Middle frontal gyrus (tissue), 1 donor: ENCODE measurements around the gene MTUS2.

Experiments used
- DNase-seq: peaks from one replicate; pipeline ENCODE4 v3.0.0-alpha.2; 2015; ENCODE audit warnings: low spot score; ENCODE audit errors: extremely low spot score

MTUS2 gene

GRCh38 chr13:29021717-29022116, 201.6 kb downstream of the MTUS2 start:
- DNase-seq: no peak

DNA sequence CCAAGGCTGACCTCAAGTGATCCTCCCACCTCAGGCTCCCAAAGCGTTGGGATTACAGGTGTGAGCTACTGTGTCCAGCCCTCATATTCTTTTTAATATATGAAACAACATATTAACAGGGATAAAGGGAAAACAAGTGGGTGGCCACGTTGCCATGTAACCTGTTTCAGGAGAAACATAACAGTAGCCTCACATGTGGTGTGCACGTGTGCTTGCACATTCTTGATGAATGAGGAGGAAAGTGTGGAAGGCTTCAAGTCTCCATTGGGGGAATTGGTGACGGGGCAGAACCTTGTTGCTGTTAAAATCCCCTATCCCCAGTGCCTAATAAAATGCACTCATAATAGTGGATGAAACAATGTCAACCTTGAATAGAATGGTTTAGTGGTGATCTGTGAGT, 202.3 kb downstream of the MTUS2 start:
- DNase-seq: no peak

- DNase-seq: no peak
Observed at GRCh38 chr13:29022968-29023367, 202.8 kb downstream of the MTUS2 start.

- DNase-seq: no peak
Observed at GRCh38 chr13:29024783-29025182, 204.6 kb downstream of the MTUS2 start.

DNA sequence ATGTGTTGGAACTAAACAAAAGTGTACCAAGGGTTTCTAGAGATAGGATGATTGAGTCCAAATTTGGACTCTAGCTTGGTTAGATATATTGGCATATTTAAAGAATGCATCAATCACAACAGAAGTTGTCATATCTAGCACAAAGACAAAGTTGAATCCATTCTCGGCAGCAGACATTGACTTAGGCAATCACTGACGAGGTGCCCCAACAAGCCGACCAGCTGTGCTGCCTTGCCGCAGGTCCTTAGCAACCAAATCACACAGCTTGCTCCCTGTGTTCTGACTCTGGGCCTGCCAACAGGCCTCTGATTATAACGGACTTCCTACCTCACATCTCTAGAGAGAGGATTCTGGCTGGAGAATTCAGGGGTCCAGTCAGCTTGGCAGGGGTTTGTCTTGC, 208.7 kb downstream of the MTUS2 start:
- DNase-seq: no peak

- DNase-seq: no peak
Observed at GRCh38 chr13:29038700-29039099, 218.6 kb downstream of the MTUS2 start.

DNA sequence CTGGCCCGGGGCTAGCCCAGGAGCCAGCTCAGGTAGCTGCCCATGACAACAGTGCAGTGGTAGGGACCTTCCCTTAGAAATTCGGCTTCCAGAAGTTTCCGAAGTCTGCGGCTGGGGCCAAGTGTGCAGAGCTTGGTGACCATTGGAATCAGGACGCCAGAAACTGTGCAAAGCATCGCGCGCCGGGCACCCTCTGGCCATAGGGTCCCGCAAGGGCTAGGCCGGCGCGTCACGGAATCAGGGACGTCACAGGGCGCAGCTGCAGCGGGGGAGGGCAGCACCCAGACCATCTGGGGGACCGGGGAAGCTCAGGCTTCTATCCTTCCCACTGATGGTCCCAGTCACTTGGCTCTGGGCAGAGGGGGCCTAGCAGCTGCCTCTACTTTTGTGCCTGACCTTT, 219.1 kb downstream of the MTUS2 start:
- no peak for DNase-seq

DNA sequence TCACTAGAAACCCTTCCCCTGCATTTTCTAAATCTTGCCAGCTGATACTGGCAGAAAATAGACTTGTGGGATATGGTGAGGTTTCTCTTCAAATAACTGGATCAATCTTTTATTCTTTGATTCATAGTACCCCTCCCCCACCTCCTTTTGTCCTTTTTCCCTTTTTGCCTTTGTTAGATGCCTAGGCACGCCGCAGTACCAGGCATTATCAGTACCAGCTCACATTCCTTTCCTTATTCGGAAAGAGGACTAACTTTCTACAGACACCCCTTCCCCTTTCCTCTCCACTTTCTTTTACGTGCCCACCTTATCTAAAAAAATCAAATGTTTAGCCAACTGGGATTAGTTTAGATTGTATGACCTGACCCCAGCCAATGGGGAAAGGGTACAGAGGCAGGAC, 226.4 kb downstream of the MTUS2 start:
- no peak for DNase-seq

- no peak for DNase-seq
Observed at GRCh38 chr13:29049524-29049923, 229.4 kb downstream of the MTUS2 start.

GRCh38 chr13:29050719-29051118, 230.6 kb downstream of the MTUS2 start:
- DNase-seq: no peak

- no peak for DNase-seq
Observed at GRCh38 chr13:29059800-29060199, 239.7 kb downstream of the MTUS2 start.

DNA sequence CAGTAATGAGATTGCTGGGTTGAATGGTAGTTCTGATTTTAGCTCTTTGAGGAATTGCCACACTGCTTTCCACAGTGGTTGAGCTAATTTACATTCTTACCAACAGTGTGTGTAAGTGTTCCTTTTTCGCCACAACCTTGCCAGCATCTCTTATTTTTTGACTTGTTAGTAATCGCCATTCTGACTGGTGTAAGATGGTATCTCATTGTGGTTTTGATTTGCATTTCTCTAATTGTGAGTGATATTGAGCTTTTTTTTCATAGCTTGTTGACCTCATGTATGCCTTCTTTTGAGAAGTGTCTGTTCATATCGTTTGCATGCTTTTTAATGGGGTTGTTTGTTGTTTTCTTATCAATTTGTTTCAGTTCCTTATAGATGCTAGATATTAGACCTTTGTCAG, 245.0 kb downstream of the MTUS2 start:
- no peak for DNase-seq

- DNase-seq: no peak
Observed at GRCh38 chr13:29067306-29067945, 247.3 kb downstream of the MTUS2 start.

DNA sequence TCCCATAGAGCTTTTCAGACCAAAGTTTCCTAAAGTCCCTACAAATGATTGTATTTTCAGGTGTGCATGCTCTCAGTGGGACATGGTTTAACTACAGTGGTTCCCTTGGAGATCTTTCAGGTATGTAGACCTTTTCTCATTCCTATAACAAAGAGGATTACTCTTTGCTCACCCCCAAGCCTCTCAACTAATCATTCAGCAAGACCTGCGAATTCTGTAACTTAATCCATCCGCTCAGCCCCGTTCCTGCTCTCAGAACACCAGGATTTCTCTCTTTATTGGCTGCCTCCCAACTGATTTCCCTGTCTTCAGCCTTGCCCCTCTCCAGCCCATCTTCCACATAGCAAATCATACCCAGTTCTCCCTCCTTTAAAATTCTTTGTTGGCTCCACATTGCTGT, 253.6 kb downstream of the MTUS2 start:
- no peak for DNase-seq

DNA sequence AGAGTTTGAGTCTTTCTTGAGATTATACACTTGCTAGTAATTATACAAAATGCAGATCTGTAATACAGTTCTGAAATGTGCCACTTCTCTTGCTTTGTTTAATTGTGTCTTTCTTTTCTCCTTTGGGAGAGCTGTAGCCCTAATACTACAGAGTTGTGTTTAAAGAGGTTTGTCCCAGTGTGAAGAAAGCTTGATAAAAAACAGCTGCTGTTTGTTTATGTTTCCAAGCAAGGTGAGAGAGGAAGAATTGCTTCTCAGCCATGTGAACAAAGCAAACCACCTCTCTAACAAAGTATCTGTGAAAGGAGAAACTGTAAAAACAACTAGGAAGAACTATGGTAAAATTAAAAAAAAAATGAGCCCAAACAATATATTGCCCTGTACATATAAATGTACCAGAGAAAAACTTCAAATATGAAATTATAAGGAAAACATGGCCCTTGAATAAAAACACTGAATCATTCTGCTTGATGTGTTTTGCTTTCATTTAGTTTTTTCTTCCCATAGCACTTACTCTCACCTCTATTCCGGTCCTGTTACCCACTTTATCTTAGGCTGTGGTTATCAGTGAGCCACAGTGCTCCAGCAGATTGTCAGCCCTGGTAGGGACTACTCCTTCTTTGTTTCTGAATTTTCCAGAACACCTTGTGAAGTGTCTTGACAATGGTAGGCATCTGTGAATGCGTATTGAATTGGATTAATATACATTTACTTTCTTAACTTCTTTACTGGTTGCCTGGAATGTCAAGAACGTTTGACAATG, 257.1 kb downstream of the MTUS2 start:
- DNase-seq: no peak

DNA sequence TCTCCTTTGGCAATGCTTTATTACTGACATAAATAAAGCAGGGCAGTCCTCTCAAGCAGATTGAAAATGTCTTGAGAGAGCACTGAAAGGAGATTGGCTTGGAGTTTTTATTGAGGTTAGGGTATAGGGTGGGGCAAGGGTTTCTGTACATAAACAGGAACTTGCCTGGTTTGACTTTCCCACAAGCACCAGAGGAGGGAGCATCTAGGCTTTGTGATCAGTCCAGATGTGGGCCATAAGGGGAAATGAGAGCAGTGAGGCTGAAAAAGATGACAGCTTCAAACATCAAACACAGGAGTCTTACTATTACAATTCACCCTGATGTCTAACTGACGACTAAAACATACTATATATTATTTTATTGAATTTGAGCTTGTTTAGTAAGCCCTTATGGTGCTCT, 260.9 kb downstream of the MTUS2 start:
- DNase-seq: no peak

DNA sequence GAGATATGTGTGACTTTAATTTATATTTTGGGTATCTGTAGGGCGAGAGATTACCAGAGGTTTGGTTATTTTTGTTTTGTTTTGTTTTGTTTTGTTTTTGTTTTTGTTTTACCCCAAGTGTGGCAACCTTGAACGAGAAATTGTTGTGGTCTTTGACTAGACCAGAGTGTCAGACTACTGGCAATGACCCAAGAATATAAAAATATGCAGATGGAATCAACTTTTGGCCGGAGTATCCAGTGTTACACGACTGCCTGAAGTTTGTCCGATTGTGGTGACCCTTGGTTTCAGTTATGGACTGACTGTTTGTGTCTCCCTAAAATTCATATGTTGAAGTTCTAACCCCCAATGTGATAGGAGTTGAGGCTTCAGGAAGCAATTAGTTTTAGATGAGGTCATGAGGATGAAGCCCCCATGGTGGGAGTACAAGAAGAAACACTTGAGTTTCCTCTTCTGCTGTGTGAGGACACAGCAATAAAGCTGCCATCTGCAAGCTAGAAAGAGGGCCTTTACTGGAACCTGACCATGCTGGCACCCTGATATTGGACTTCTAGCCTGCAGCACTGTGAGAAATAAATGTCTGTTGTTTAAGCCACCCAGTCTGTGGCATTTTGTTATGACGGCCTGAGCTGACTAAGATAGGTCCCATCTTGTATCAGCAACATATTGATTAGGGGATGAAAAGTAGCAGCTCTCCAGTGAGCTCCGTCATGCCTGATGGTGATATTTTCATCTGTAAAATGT, 261.7 kb downstream of the MTUS2 start:
- no peak for DNase-seq

DNA sequence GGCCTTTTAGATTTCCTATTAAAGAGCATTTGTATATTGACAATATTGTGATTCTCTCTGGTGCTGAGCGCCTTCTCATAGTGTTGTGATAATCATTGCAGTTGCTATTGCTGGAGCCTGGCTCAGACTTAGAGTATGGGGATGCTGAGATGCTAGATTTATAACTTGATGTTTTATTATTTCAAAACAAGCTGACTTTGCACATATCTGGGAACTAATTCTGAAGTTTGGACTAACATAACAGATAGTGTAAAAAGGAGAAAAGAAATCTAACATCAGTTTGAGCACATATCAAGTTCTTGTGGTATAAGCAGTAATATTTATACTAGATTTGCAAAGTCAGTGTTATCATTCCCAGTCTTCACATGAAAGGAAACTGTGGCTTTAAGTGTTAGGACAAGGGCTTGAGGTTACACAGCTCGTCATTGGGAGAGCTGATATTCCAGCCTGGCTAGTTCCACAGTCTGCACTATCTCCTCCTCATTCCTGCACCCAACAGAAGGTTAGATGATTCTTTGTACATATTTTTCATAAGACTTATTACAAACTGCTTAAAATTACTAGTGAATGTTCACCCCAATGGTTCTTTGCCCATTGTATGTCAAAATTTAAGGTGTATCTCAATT, 279.8 kb downstream of the MTUS2 start:
- DNase-seq: no peak

DNA sequence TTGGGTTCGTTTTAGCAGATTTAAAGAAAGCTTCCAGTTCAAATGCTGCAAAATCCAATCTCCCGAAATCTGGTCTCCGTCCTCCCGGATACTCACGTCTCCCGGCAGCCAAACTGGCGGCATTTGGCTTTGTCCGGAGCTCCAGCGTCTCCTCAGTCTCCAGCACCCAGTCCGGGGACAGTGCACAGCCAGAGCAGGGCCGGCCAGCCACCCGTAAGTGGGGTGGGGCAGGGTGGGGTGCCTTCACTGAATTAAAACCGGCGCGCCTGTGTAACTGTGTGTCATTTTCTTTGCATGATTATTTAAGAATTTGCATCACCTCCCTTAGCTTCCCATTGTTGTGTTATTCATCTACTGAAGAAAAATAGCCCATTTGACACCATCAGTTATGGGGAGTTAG, 280.6 kb downstream of the MTUS2 start:
- DNase-seq: no peak

DNA sequence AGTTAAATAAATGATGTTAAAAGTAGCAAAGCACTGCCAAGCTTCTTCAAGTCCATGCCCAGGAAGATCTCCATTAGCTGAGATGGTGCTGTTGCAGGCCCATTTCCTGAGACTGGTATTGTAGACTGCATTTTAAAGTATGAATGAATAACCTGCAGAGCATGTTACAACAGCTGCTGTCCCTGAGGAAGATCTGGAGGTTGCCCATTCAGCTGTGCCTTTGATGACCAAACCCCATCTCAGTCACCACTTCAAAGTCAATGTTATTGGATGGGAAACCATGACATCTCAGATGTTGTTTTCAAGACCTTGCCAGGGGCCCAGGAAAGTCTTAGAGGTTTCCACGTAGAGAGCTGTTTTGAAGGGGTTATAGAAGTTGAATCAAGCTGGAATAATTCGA, 281.3 kb downstream of the MTUS2 start:
- DNase-seq: no peak

DNA sequence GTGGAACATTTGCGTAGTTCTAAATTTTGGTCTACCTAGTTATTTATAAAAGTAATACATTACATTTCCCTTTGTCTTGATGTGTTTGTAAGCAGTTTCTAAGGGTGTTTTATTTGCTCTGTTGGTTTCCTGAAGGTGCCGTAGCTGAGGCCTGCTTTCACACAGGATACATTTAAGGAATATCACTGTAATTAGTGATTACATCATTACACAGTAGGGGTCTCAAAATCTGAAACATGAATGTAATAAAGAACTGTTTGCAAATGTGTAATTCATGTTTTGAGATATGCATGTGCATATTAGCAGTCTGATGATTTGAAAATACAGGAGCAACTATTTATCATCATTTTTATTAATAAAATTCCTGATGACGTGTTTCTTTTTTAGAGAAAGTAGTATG, 281.8 kb downstream of the MTUS2 start:
- DNase-seq: no peak
